Cardiac muscle cell (in vitro differentiated cells and primary cell): ENCODE results near the gene NRXN2. TPM values are rescaled to one million over a fixed set of nuclear protein-coding genes. Genes with fewer than 3 reads are reported as not detected.

Source experiments
- DNase-seq, 2 donors: peaks; one replicate each; pipeline versions ENCODE4 v3.0.0 to v3.0.0-alpha.2; 2010 to 2017; ENCODE audit warnings: low read depth in 1 of 2, low spot score in 1 of 2
- H3K27ac ChIP-seq: fragments of 200-600 bp; sonication (generic); 2 replicates; pipeline ENCODE4 v1.5.1; 2016
- H3K27me3 ChIP-seq: fragments of 200-600 bp; sonication (generic); 2 replicates; pipeline ENCODE4 v1.6.0; 2016; ENCODE audit warnings: control low read depth
- H3K36me3 ChIP-seq: fragments of 200-600 bp; sonication (generic); 2 replicates; pipeline ENCODE4 v1.5.1; 2016; ENCODE audit warnings: control low read depth
- H3K4me1 ChIP-seq: fragments of 200-600 bp; sonication (generic); 2 replicates; pipeline ENCODE4 v1.8.1; 2017; ENCODE audit warnings: low read depth, mild to moderate bottlenecking, mixed run types
- H3K4me3 ChIP-seq: fragments of 200-600 bp; sonication (generic); 2 replicates; pipeline ENCODE4 v1.5.1; 2016; ENCODE audit warnings: mild to moderate bottlenecking
- H3K9me3 ChIP-seq: fragments of 200-600 bp; sonication (generic); 2 replicates; pipeline ENCODE4 v1.5.1; 2017; ENCODE audit warnings: low read depth, mild to moderate bottlenecking, control low read depth
- polyA plus RNA-seq: library from polyadenylated mRNA; unstranded; fragments of >200 nt; fragmentation: Nextera tagmentation; extraction: Ambion mirVana; gene quantifications from 2 replicates; pipeline ENCODE4 v1.2.1, GENCODE V29; 2016
- total RNA-seq: library from RNA; depleted of rRNA; stranded (reverse); fragments of >200 nt; gene quantifications from 2 replicates; pipeline ENCODE4 v1.2.3, GENCODE V29; 2016
- TF ChIP-seq, protein P1 (sequence below): IDR thresholded peaks from 2 replicates; pipeline ENCODE4 v1.5.1; 2012; ENCODE audit warnings: low read depth, mild to moderate bottlenecking, low read length

NRXN2 gene
- total and polyA plus RNA-seq, 2 experiments from 2014 or later = 1.2 to 1.3 TPM

DNA sequence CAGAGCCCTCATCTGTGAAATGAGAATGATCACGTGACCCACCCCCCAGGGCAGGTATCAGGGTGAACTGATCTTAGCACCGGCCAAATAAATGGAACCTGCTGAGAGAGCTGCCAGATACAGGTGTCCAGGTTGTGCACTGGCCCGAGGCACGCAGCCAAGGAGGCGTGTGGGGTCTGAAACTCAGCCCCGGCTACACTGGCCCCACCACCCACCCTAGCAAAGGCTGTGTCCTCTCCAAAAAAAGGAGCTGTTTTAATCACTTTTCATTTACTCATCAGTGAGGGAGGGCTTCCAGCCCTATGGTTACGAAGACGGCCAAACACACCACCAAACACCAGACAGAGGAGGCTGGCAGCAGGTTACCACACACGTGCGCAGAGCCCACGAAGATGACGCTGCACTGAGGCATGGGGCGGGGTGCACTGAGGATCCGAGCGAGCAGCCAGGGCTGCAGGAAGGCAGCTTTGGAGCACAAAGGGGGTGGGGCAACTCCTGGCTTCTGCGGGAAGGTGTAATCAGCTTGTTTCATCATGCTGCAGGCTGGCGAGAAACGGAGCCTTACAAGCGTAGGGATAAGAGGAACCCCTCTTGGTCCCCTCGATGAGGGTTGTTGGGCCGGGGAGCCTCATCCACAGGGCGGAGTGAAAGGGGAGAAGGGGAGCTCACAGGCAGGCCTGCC is 151.4 kb downstream of the NRXN2 start:
- TF ChIP-seq, protein P1, sequence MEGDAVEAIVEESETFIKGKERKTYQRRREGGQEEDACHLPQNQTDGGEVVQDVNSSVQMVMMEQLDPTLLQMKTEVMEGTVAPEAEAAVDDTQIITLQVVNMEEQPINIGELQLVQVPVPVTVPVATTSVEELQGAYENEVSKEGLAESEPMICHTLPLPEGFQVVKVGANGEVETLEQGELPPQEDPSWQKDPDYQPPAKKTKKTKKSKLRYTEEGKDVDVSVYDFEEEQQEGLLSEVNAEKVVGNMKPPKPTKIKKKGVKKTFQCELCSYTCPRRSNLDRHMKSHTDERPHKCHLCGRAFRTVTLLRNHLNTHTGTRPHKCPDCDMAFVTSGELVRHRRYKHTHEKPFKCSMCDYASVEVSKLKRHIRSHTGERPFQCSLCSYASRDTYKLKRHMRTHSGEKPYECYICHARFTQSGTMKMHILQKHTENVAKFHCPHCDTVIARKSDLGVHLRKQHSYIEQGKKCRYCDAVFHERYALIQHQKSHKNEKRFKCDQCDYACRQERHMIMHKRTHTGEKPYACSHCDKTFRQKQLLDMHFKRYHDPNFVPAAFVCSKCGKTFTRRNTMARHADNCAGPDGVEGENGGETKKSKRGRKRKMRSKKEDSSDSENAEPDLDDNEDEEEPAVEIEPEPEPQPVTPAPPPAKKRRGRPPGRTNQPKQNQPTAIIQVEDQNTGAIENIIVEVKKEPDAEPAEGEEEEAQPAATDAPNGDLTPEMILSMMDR = no peak
- no peaks in the 10 kb centered on the region for H3K9me3 ChIP-seq
- H3K36me3 ChIP-seq = no peaks in the 10 kb centered on the region
- peaks cover 6% of the 10 kb centered on the region for H3K4me1 ChIP-seq
- DNase-seq = peak in 1 of 2 donors; percentile 29
- no peaks in the 10 kb centered on the region for H3K27me3 ChIP-seq
- no peak overlapping the region for H3K4me3 ChIP-seq
- H3K27ac ChIP-seq = no peak overlapping the region

GRCh38 chr11:64571050-64571409 is 152.0 kb downstream of the NRXN2 start:
- DNase-seq = no peak
- Histone ChIP-seq H3K27ac (no peak overlapping the region), H3K4me1 (peaks cover 11% of the 10 kb centered on the region), H3K27me3 (no peaks in the 10 kb centered on the region), H3K4me3 (no peak overlapping the region), H3K36me3 (no peaks in the 10 kb centered on the region), H3K9me3 (no peaks in the 10 kb centered on the region)
- TF ChIP-seq, protein P1 = no peak

GRCh38 chr11:64570341-64570740 is 152.7 kb downstream of the NRXN2 start:
- Histone ChIP-seq H3K27me3 (no peaks in the 10 kb centered on the region), H3K9me3 (no peaks in the 10 kb centered on the region), H3K36me3 (no peaks in the 10 kb centered on the region), H3K4me1 (peaks cover 14% of the 10 kb centered on the region), H3K27ac (no peak overlapping the region), H3K4me3 (no peak overlapping the region)
- DNase-seq = no peak
- TF ChIP-seq, protein P1 = no peak

DNA sequence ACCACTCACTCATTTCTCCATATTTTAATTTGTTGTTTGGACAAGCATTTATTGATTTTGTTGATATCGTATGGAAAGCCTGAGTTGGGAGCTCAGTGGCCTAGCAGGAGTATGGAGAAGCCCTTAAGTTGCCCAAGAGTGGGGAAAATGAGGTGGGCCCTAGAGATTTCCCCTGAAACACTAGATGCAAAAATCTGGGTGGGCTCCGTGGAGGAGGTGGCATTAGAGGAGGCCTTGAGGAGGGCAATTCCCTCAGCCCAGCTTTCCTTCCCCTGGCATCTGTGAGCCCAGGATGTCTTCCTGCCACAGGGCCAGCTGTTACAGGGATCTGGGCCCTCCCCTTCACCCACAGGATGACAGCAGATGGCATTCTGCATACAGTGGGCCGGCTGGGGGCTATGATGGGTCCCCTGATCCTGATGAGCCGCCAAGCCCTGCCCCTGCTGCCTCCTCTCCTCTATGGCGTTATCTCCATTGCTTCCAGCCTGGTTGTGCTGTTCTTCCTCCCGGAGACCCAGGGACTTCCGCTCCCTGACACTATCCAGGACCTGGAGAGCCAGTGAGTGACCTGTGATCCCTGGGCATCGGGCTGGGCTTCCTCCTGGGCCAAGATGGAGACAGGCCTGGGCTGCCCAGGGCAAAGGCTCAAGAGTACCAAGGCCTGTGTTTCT is 153.6 kb downstream of the NRXN2 start:
- Histone ChIP-seq H3K27ac (no peak overlapping the region), H3K27me3 (no peaks in the 10 kb centered on the region), H3K4me3 (no peak overlapping the region), H3K36me3 (no peaks in the 10 kb centered on the region), H3K9me3 (no peaks in the 10 kb centered on the region), H3K4me1 (peaks cover 14% of the 10 kb centered on the region)
- no peak for DNase-seq
- TF ChIP-seq, protein P1 = no peak

GRCh38 chr11:64568584-64569140 is 154.3 kb downstream of the NRXN2 start:
- Histone ChIP-seq H3K4me1 (peaks cover 14% of the 10 kb centered on the region), H3K27me3 (no peaks in the 10 kb centered on the region), H3K36me3 (no peaks in the 10 kb centered on the region), H3K9me3 (no peaks in the 10 kb centered on the region), H3K27ac (no peak overlapping the region), H3K4me3 (no peak overlapping the region)
- TF ChIP-seq, protein P1 = no peak
- DNase-seq = no peak
